GM12878 (cell line): ENCODE measurements around the gene PRKAA1. TPM values are rescaled to one million over a fixed set of nuclear protein-coding genes. Genes with fewer than 3 reads are reported as not detected.

ENCODE experiments used
- ATAC-seq: fragments of 200-7000 bp; cut with Tn5 transposase; 3 replicates; pipeline ENCODE4 v1.9.1; 2020; ENCODE audit warnings: mild to moderate bottlenecking, moderate library complexity
- BruUV-seq: library from RNA; stranded (reverse); fragments of 400-500 nt; replicated peaks from 2 replicates; lab custom pipeline; 2021; lab: Mats Ljungman, UMichigan
- CTCF ChIA-PET: fragments of 300-600 bp; sonication (Branson Sonifier 250); formaldehyde crosslinking; extraction: SDS; loops from one replicate; lab custom pipeline; 2021; ENCODE audit warnings: inconsistent platforms; lab: Yijun Ruan, JAX
- POLR2A ChIA-PET: fragments of 350-600 bp; formaldehyde crosslinking; extraction: SDS; loops from one replicate; lab custom pipeline; 2021; ENCODE audit warnings: inconsistent platforms; lab: Charles Lee
- RAD21 ChIA-PET: fragments of 300-600 bp; sonication (Branson Sonifier 250); formaldehyde crosslinking; loops from one replicate; lab custom pipeline; 2023; ENCODE audit warnings: antibody characterized with exemption; ENCODE audit not compliant: unreplicated experiment; lab: Charles Lee
- SMC1A ChIA-PET: fragments of 300-600 bp; sonication (Branson Sonifier 250); formaldehyde crosslinking; loops from one replicate; lab custom pipeline; 2023; ENCODE audit not compliant: unreplicated experiment, uncharacterized antibody; lab: Charles Lee
- DNase-seq: peaks from one replicate; pipeline ENCODE4 v3.0.0-alpha.2; 2011; ENCODE audit warnings: low read depth, low spot score
- FAIRE-seq: peaks from 3 replicates; lab custom pipeline; 2011; peaks lifted over from hg19 to GRCh38; lab: Jason Lieb, UNC
- H2AFZ ChIP-seq: 2 replicates; pipeline ENCODE4 v1.6.0; 2011; ENCODE audit warnings: low read depth, low read length, control low read depth; ENCODE audit not compliant: control insufficient read depth
- H3K27ac ChIP-seq: 2 replicates; pipeline ENCODE4 v1.5.1; 2011; ENCODE audit warnings: control low read depth; ENCODE audit not compliant: control insufficient read depth, insufficient read depth
- H3K27me3 ChIP-seq, 2 experiments: replicated peaks in 1 of 2; 2 replicates each; pipeline versions ENCODE4 v1.6.0 to v1.6.1; 2011; ENCODE audit warnings: low read length in 1 of 2; ENCODE audit not compliant: control insufficient read depth in 2 of 2, insufficient read depth in 2 of 2
- H3K36me3 ChIP-seq, 2 experiments: 2 replicates each; pipeline ENCODE4 v1.5.1; 2011; ENCODE audit warnings: low read length in 1 of 2; ENCODE audit not compliant: control insufficient read depth in 2 of 2, insufficient read depth in 2 of 2
- H3K4me1 ChIP-seq: 2 replicates; pipeline ENCODE4 v1.6.1; 2011; ENCODE audit warnings: mild to moderate bottlenecking, low read length, moderate library complexity, mixed read lengths; ENCODE audit not compliant: control insufficient read depth, insufficient read depth
- H3K4me2 ChIP-seq: 2 replicates; pipeline ENCODE4 v1.6.0; 2011; ENCODE audit warnings: control low read depth; ENCODE audit not compliant: control insufficient read depth, insufficient read depth
- H3K4me3 ChIP-seq: fragments of 200-600 bp; sonication (generic); 2 replicates; pipeline ENCODE4 v1.5.1; 2016
- H3K79me2 ChIP-seq: 2 replicates; pipeline ENCODE4 v1.6.0; 2011; ENCODE audit warnings: low read length; ENCODE audit not compliant: control insufficient read depth, insufficient read depth
- H3K9ac ChIP-seq: 2 replicates; pipeline ENCODE4 v1.8.0; 2011; ENCODE audit warnings: low read length, control low read depth, mixed read lengths; ENCODE audit not compliant: control insufficient read depth, insufficient read depth
- H3K9me3 ChIP-seq: replicated peaks from 3 replicates; pipeline ENCODE4 v1.5.1; 2011; ENCODE audit warnings: mild to moderate bottlenecking, low read length; ENCODE audit not compliant: control insufficient read depth, insufficient read depth
- H4K20me1 ChIP-seq: 2 replicates; pipeline ENCODE4 v1.6.0; 2011; ENCODE audit not compliant: control insufficient read depth, insufficient read depth
- BRCA1 ChIP-seq: IDR thresholded peaks from 2 replicates; pipeline ENCODE4 v1.6.1; 2011; ENCODE audit warnings: low read depth, low read length, improper control_type of control experiment
- PAX8 ChIP-seq: fragments of 450-650 bp; IDR thresholded peaks from 2 replicates; pipeline ENCODE4 v1.6.1; 2017; ENCODE audit warnings: mild to moderate bottlenecking, moderate library complexity
- in situ Hi-C: fragments of 300-500 bp; cut with MboI; formaldehyde crosslinking; loops from 9 replicates; pipeline ENCODE4 v1.14.3; 2018; ENCODE audit warnings: mixed read lengths
- intact Hi-C: fragments of 100-400 bp; cut with micrococcal nuclease; formaldehyde crosslinking; loops from one replicate; pipeline ENCODE4 v1.14.2; 2022; ENCODE audit not compliant: unreplicated experiment
- polyA plus RNA-seq, 11 experiments: library from polyadenylated mRNA; depleted of rRNA in 4 of 11; unstranded in 6 of 11; stranded (reverse) in 5 of 11; fragments of >200 nt; fragmentation: Nextera tagmentation in 4 of 11; fragmentation: Illumina TruSeq in 1 of 11; extraction: Ambion mirVana in 4 of 11; extraction: Trizol in 1 of 11; gene quantifications; 1 replicate in 1 of 11; 2 replicates in 10 of 11; pipeline versions ENCODE4 v1.2.1 to v1.2.3, GENCODE V29; 2011 to 2016; ENCODE audit warnings: inconsistent platforms in 2 of 11, missing spikeins in 2 of 11, low read depth in 1 of 11
- total RNA-seq, 4 experiments: library from RNA; depleted of rRNA in 3 of 4; stranded (reverse); fragments of >200 nt in 3 of 4; fragmentation: Illumina TruSeq in 1 of 4; extraction: Trizol in 1 of 4; gene quantifications; 2 replicates each; pipeline versions ENCODE4 v1.2.1 to v1.2.3, GENCODE V29; 2013 to 2021
- TF ChIP-seq, protein P1 (sequence below): fragments of 450-650 bp; conservative IDR thresholded peaks from 2 replicates; pipeline ENCODE4 v1.6.1; 2017; ENCODE audit warnings: mild to moderate bottlenecking, moderate library complexity
- TF ChIP-seq, protein P2 (sequence below): fragments of 450-650 bp; IDR thresholded peaks from 2 replicates; pipeline ENCODE4 v1.6.1; 2017; ENCODE audit warnings: mild to moderate bottlenecking
- TF ChIP-seq, protein P3 (sequence below): fragments of 450-650 bp; IDR thresholded peaks from 2 replicates; pipeline ENCODE4 v1.6.1; 2017; ENCODE audit warnings: mild to moderate bottlenecking, moderate library complexity
- TF ChIP-seq, protein P4 (sequence below): IDR thresholded peaks from 2 replicates; pipeline ENCODE4 v1.6.1; 2012; ENCODE audit warnings: mild to moderate bottlenecking, low read depth, low read length

The PRKAA1 gene
- total and polyA plus RNA-seq, 10 of the 15 experiments (the other 5 are each of a cell fraction or from before 2014, with no cell fraction given) = 13.6 to 55.5 (median 29.6) TPM

DNA sequence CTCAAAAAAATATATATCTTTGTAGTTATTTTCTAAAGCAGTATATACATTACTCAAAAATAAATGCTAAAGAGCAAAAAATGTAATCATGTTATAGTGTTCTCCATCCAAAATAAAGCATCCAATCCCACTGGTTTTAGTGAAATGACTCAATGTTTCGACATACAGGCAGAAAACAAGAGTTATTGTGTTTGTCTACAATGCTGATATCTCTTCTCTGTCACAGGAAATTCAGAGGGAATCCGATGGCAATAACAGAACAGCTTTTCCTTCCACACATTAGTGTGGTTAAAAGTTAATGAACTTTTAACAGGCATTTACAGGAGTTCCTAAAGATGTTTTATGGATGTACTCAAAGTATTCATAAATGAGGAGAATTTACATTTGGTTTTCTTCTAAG lies 54.4 kb downstream of the PRKAA1 start (continued):
- TF ChIP-seq, protein P1, sequence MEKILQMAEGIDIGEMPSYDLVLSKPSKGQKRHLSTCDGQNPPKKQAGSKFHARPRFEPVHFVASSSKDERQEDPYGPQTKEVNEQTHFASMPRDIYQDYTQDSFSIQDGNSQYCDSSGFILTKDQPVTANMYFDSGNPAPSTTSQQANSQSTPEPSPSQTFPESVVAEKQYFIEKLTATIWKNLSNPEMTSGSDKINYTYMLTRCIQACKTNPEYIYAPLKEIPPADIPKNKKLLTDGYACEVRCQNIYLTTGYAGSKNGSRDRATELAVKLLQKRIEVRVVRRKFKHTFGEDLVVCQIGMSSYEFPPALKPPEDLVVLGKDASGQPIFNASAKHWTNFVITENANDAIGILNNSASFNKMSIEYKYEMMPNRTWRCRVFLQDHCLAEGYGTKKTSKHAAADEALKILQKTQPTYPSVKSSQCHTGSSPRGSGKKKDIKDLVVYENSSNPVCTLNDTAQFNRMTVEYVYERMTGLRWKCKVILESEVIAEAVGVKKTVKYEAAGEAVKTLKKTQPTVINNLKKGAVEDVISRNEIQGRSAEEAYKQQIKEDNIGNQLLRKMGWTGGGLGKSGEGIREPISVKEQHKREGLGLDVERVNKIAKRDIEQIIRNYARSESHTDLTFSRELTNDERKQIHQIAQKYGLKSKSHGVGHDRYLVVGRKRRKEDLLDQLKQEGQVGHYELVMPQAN = no peak
- TF ChIP-seq, all 136 proteins: peak for 0

DNA sequence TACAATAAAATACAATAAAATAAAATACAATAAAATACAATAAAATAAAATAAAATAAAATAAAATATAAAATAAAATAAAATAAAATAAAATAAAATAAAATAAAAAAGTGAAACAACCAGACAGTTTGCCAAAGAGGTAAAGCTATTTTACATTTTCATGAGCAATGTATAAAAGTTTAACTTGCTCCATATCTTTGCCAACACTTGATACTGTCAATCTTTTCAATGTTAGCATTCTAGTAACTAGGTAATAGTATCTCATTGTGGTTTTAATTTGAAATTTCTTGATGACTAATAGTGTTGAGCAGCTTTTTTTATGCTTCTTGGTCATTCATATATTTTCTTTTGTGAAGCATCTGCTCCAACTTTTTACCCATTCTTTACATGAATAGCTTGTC lies 59.7 kb downstream of the PRKAA1 start:
- FAIRE-seq (no peak), DNase-seq (no peak), ATAC-seq (no peak)
- Histone ChIP-seq H3K79me2 (no peaks in the 10 kb centered on the region), H3K4me1 (no peaks in the 10 kb centered on the region), H3K27ac (no peak overlapping the region), H2AFZ (no peak overlapping the region), H3K4me3 (no peak overlapping the region), H3K27me3 (no peaks in the 10 kb centered on the region), H3K36me3 (peaks cover 0 to 3% of the 10 kb centered on the region in 2 experiments; a peak in 1 of 4 replicates), H3K9ac (no peak overlapping the region), H3K9me3 (peaks cover 3% of the 10 kb centered on the region; the same call in 1 of the 3 replicates), H4K20me1 (no peaks in the 10 kb centered on the region), H3K4me2 (no peak overlapping the region)
- CTCF ChIA-PET = interaction anchor here (0.9 to 1.6 kb wide), 6 partner anchors 8 to 790 kb away, joined by 3 to 5 read pairs (median 4); no protein-coding TSS in a partner anchor
- in situ Hi-C loops (no loop called here), intact Hi-C loops (loop anchor here (5.0 kb wide), 2 partner anchors 1026 to 1161 kb away; no protein-coding TSS in a partner anchor)
- RAD21 ChIA-PET = interaction anchor here (1.0 kb wide), 1 partner anchor 52 kb away, joined by 3 read pairs; no protein-coding TSS in a partner anchor
- SMC1A ChIA-PET = interaction anchor here (0.8 to 1.2 kb wide), 4 partner anchors 50 to 1160 kb away, joined by 3 read pairs; no protein-coding TSS in a partner anchor
- POLR2A ChIA-PET = no interaction called here
- BruUV-seq = no TSS peak
- TF ChIP-seq, protein P2, sequence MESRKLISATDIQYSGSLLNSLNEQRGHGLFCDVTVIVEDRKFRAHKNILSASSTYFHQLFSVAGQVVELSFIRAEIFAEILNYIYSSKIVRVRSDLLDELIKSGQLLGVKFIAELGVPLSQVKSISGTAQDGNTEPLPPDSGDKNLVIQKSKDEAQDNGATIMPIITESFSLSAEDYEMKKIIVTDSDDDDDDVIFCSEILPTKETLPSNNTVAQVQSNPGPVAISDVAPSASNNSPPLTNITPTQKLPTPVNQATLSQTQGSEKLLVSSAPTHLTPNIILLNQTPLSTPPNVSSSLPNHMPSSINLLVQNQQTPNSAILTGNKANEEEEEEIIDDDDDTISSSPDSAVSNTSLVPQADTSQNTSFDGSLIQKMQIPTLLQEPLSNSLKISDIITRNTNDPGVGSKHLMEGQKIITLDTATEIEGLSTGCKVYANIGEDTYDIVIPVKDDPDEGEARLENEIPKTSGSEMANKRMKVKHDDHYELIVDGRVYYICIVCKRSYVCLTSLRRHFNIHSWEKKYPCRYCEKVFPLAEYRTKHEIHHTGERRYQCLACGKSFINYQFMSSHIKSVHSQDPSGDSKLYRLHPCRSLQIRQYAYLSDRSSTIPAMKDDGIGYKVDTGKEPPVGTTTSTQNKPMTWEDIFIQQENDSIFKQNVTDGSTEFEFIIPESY = no peak
- TF ChIP-seq, protein P3, sequence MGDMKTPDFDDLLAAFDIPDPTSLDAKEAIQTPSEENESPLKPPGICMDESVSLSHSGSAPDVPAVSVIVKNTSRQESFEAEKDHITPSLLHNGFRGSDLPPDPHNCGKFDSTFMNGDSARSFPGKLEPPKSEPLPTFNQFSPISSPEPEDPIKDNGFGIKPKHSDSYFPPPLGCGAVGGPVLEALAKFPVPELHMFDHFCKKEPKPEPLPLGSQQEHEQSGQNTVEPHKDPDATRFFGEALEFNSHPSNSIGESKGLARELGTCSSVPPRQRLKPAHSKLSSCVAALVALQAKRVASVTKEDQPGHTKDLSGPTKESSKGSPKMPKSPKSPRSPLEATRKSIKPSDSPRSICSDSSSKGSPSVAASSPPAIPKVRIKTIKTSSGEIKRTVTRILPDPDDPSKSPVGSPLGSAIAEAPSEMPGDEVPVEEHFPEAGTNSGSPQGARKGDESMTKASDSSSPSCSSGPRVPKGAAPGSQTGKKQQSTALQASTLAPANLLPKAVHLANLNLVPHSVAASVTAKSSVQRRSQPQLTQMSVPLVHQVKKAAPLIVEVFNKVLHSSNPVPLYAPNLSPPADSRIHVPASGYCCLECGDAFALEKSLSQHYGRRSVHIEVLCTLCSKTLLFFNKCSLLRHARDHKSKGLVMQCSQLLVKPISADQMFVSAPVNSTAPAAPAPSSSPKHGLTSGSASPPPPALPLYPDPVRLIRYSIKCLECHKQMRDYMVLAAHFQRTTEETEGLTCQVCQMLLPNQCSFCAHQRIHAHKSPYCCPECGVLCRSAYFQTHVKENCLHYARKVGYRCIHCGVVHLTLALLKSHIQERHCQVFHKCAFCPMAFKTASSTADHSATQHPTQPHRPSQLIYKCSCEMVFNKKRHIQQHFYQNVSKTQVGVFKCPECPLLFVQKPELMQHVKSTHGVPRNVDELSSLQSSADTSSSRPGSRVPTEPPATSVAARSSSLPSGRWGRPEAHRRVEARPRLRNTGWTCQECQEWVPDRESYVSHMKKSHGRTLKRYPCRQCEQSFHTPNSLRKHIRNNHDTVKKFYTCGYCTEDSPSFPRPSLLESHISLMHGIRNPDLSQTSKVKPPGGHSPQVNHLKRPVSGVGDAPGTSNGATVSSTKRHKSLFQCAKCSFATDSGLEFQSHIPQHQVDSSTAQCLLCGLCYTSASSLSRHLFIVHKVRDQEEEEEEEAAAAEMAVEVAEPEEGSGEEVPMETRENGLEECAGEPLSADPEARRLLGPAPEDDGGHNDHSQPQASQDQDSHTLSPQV = no peak
- TF ChIP-seq PAX8 (no peak), BRCA1 (no peak)
- TF ChIP-seq, protein P4, sequence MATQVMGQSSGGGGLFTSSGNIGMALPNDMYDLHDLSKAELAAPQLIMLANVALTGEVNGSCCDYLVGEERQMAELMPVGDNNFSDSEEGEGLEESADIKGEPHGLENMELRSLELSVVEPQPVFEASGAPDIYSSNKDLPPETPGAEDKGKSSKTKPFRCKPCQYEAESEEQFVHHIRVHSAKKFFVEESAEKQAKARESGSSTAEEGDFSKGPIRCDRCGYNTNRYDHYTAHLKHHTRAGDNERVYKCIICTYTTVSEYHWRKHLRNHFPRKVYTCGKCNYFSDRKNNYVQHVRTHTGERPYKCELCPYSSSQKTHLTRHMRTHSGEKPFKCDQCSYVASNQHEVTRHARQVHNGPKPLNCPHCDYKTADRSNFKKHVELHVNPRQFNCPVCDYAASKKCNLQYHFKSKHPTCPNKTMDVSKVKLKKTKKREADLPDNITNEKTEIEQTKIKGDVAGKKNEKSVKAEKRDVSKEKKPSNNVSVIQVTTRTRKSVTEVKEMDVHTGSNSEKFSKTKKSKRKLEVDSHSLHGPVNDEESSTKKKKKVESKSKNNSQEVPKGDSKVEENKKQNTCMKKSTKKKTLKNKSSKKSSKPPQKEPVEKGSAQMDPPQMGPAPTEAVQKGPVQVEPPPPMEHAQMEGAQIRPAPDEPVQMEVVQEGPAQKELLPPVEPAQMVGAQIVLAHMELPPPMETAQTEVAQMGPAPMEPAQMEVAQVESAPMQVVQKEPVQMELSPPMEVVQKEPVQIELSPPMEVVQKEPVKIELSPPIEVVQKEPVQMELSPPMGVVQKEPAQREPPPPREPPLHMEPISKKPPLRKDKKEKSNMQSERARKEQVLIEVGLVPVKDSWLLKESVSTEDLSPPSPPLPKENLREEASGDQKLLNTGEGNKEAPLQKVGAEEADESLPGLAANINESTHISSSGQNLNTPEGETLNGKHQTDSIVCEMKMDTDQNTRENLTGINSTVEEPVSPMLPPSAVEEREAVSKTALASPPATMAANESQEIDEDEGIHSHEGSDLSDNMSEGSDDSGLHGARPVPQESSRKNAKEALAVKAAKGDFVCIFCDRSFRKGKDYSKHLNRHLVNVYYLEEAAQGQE = no peak
